Loucy (cell line): Measurements from ENCODE around the gene TBC1D22A.

Source experiments
- H2AFZ ChIP-seq: fragments of 200-600 bp; sonication (generic); 2 replicates; pipeline ENCODE4 v1.6.0; 2016; ENCODE audit warnings: antibody characterized with exemption, mild to moderate bottlenecking, low read length, moderate library complexity
- H3F3A ChIP-seq: fragments of 200-600 bp; 2 replicates; pipeline ENCODE4 v1.6.0; 2016; ENCODE audit warnings: antibody characterized with exemption, low read depth, mild to moderate bottlenecking
- H3K27me3 ChIP-seq: fragments of 200-600 bp; sonication (generic); 2 replicates; pipeline ENCODE4 v1.6.1; 2014; ENCODE audit warnings: low read length, mild to moderate bottlenecking; ENCODE audit not compliant: insufficient read depth, poor library complexity, severe bottlenecking
- H3K36me3 ChIP-seq: fragments of 200-600 bp; sonication (generic); 2 replicates; pipeline ENCODE4 v1.6.1; 2016; ENCODE audit warnings: low read length; ENCODE audit not compliant: insufficient read depth
- H3K4me1 ChIP-seq: fragments of 200-600 bp; sonication (generic); 2 replicates; pipeline ENCODE4 v1.5.1; 2014; ENCODE audit warnings: low read length, mild to moderate bottlenecking; ENCODE audit not compliant: insufficient read depth, poor library complexity, severe bottlenecking
- H3K4me2 ChIP-seq: fragments of 200-600 bp; sonication (generic); 2 replicates; pipeline ENCODE4 v1.6.0; 2014; ENCODE audit warnings: antibody characterized with exemption, low read length, low read depth, mild to moderate bottlenecking; ENCODE audit not compliant: poor library complexity, severe bottlenecking
- H3K4me3 ChIP-seq: fragments of 200-600 bp; sonication (generic); 2 replicates; pipeline ENCODE4 v1.5.1; 2014; ENCODE audit warnings: low read length, mild to moderate bottlenecking, mixed read lengths; ENCODE audit not compliant: poor library complexity, severe bottlenecking
- H3K79me2 ChIP-seq: fragments of 200-600 bp; sonication (generic); 2 replicates; pipeline ENCODE4 v1.6.1; 2014; ENCODE audit warnings: low read length; ENCODE audit not compliant: insufficient read depth
- H3K9ac ChIP-seq: fragments of 200-600 bp; sonication (generic); 2 replicates; pipeline ENCODE4 v1.6.0; 2014; ENCODE audit warnings: mild to moderate bottlenecking, low read depth, low read length, moderate library complexity; ENCODE audit not compliant: poor library complexity, severe bottlenecking
- H3K9me2 ChIP-seq: fragments of 200-600 bp; sonication (generic); replicated peaks from 2 replicates; pipeline ENCODE4 v1.6.1; 2016; ENCODE audit warnings: low read depth, low read length, mixed read lengths
- H3K9me3 ChIP-seq: fragments of 200-600 bp; sonication (generic); 2 replicates; pipeline ENCODE4 v1.6.1; 2014; ENCODE audit warnings: mild to moderate bottlenecking, antibody characterized with exemption, low read length, low read depth; ENCODE audit not compliant: insufficient read depth
- H4K20me1 ChIP-seq: fragments of 200-600 bp; sonication (generic); 2 replicates; pipeline ENCODE4 v1.6.0; 2014; ENCODE audit warnings: antibody characterized with exemption, low read length, mild to moderate bottlenecking; ENCODE audit not compliant: insufficient read depth, poor library complexity, severe bottlenecking
- CTCF ChIP-seq: fragments of 200-600 bp; sonication (generic); conservative IDR thresholded peaks from 2 replicates; pipeline ENCODE4 v1.5.1; 2014; ENCODE audit warnings: mild to moderate bottlenecking, antibody characterized with exemption, low read length
- EZH2phosphoT487 ChIP-seq: fragments of 200-600 bp; IDR thresholded peaks from 2 replicates; pipeline ENCODE4 v1.6.1; 2018; ENCODE audit warnings: antibody characterized with exemption, mild to moderate bottlenecking, moderate library complexity, borderline replicate concordance

Gene TBC1D22A

GRCh38 chr22:47199261-47199978, 437.0 kb downstream of the TBC1D22A start:
- H3K4me1 ChIP-seq: no peaks in the 10 kb centered on the region
- no peaks in the 10 kb centered on the region for H3K36me3 ChIP-seq
- TF ChIP-seq CTCF: 0 out of 2 replicates have a peak, but pooled peaks have one; percentile 11
- TF ChIP-seq EZH2phosphoT487: no peak
- no peaks in the 10 kb centered on the region for H3K9me3 ChIP-seq
- H4K20me1 ChIP-seq: no peaks in the 10 kb centered on the region
- no peaks in the 10 kb centered on the region for H3K9me2 ChIP-seq
- no peaks in the 10 kb centered on the region for H3K79me2 ChIP-seq
- no peaks in the 10 kb centered on the region for H3F3A ChIP-seq
- H3K4me3 ChIP-seq: no peak overlapping the region
- H2AFZ ChIP-seq: no peak overlapping the region
- H3K27me3 ChIP-seq: no peaks in the 10 kb centered on the region
- no peak overlapping the region for H3K4me2 ChIP-seq
- no peak overlapping the region for H3K9ac ChIP-seq

DNA sequence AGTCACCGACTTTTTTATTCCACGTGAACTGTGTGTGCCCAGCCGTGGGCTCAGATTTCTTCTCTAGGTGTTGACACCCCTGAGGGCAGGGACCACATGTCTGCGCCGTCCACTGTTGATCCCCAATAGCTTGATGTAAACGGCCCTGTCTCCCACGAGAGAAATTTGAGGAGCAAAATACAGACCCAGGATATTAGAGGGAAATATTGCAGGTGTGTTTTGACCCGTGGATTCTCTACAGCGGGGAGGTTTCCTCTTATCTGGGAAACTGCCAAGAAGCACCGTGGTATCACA, 437.5 kb downstream of the TBC1D22A start:
- Histone ChIP-seq H4K20me1 (no peaks in the 10 kb centered on the region), H2AFZ (no peak overlapping the region), H3K36me3 (no peaks in the 10 kb centered on the region), H3K4me1 (no peaks in the 10 kb centered on the region), H3K9ac (no peak overlapping the region), H3K79me2 (no peaks in the 10 kb centered on the region), H3K4me2 (no peak overlapping the region), H3K4me3 (no peak overlapping the region), H3F3A (no peaks in the 10 kb centered on the region), H3K27me3 (no peaks in the 10 kb centered on the region), H3K9me3 (no peaks in the 10 kb centered on the region), H3K9me2 (no peaks in the 10 kb centered on the region)
- TF ChIP-seq CTCF: no peak
- TF ChIP-seq EZH2phosphoT487: no peak

DNA sequence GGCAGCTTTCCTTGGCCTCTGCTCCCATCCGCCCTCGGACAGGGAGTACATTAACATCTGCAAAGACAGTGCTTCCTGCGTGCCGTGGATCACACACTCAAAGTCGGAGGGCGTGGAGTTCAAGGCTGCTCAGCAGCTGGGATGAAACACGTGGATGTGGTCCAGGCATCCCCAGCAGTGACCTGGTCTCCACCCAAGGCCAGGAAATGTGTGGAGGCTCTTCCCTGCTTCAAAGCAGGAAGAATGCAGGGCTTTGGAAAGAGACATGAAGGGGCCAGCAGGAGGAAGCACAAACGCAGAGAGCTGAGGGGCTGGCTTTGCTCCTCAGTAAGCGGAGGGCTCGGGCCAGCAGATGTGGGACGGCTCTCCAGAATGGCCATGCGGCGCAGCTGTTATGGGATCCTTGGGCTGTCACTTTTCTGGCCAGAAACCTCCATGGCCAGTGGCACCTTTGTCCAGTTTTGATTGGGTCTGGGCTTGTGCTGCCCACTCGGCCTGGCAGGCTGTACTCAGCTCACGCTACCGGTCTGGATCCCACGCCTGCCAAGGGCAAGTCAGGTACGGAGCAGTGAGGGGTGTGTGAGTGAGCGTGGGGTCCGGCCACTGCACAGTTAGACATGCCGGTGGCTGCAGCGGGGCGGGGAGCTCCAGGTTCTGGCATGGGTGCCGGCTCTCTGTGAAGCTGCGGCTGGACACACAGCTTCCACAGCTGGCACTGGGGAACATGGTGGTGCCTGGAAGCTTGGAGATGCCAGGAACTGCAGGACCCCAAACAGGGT, 438.0 kb downstream of the TBC1D22A start:
- Histone ChIP-seq H3K27me3 (no peaks in the 10 kb centered on the region), H3K4me3 (no peak overlapping the region), H3K9me2 (no peaks in the 10 kb centered on the region), H3K36me3 (no peaks in the 10 kb centered on the region), H2AFZ (no peak overlapping the region), H3K4me1 (no peaks in the 10 kb centered on the region), H4K20me1 (no peaks in the 10 kb centered on the region), H3K79me2 (no peaks in the 10 kb centered on the region), H3F3A (no peaks in the 10 kb centered on the region), H3K9me3 (no peaks in the 10 kb centered on the region), H3K4me2 (no peak overlapping the region), H3K9ac (no peak overlapping the region)
- TF ChIP-seq CTCF (no peak), EZH2phosphoT487 (no peak)
